ENCODE data around the gene PLCL1. TPM values are rescaled to one million over a fixed set of nuclear protein-coding genes. Genes with fewer than 3 reads are reported as not detected.

PLCL1 gene
- total RNA-seq, 1 experiment from 2014 or later = 0.12 TPM

GRCh38 chr2:197857476-197858107 is 53.2 kb downstream of the PLCL1 start:
- DNase-seq (ENCODE audit: low read depth) = no peak

- no peak for DNase-seq (ENCODE audit: low read depth)
These were observed 54.3 kb downstream of the PLCL1 start for GRCh38 chr2:197858607-197859140.

GRCh38 chr2:197862246-197862955 is 58.0 kb downstream of the PLCL1 start:
- no peak for DNase-seq (ENCODE audit: low read depth)

GRCh38 chr2:197863744-197864143 is 59.4 kb downstream of the PLCL1 start:
- no peak for DNase-seq (ENCODE audit: low read depth)

- no peak for DNase-seq (ENCODE audit: low read depth)
These were observed 62.1 kb downstream of the PLCL1 start for GRCh38 chr2:197866455-197866854.

GRCh38 chr2:197867033-197867432 is 62.6 kb downstream of the PLCL1 start:
- no peak for DNase-seq (ENCODE audit: low read depth)

- DNase-seq (ENCODE audit: low read depth) = no peak
These were observed 63.2 kb downstream of the PLCL1 start for GRCh38 chr2:197867624-197868023.

GRCh38 chr2:197868206-197868605 is 63.8 kb downstream of the PLCL1 start:
- DNase-seq (ENCODE audit: low read depth) = no peak

- DNase-seq (ENCODE audit: low read depth) = no peak
These were observed 64.6 kb downstream of the PLCL1 start for GRCh38 chr2:197869041-197869440.

GRCh38 chr2:197869501-197870111 is 65.2 kb downstream of the PLCL1 start:
- DNase-seq (ENCODE audit: low read depth) = no peak

GRCh38 chr2:197870137-197870536 is 65.7 kb downstream of the PLCL1 start:
- DNase-seq (ENCODE audit: low read depth) = no peak

- no peak for DNase-seq (ENCODE audit: low read depth)
These were observed 67.5 kb downstream of the PLCL1 start for GRCh38 chr2:197871780-197872456.

- DNase-seq (ENCODE audit: low read depth) = peak; percentile 42
These were observed 68.9 kb downstream of the PLCL1 start for GRCh38 chr2:197873293-197873701.

GRCh38 chr2:197875763-197876162 is 71.4 kb downstream of the PLCL1 start:
- DNase-seq (ENCODE audit: low read depth) = no peak

GRCh38 chr2:197876524-197876923 is 72.1 kb downstream of the PLCL1 start:
- no peak for DNase-seq (ENCODE audit: low read depth)

GRCh38 chr2:197877038-197877437 is 72.6 kb downstream of the PLCL1 start:
- no peak for DNase-seq (ENCODE audit: low read depth)

- no peak for DNase-seq (ENCODE audit: low read depth)
These were observed 74.4 kb downstream of the PLCL1 start for GRCh38 chr2:197878792-197879191.

GRCh38 chr2:197879812-197880408 is 75.5 kb downstream of the PLCL1 start:
- no peak for DNase-seq (ENCODE audit: low read depth)

- no peak for DNase-seq (ENCODE audit: low read depth)
These were observed 79.1 kb downstream of the PLCL1 start for GRCh38 chr2:197883354-197884032.

- no peak for DNase-seq (ENCODE audit: low read depth)
These were observed 79.9 kb downstream of the PLCL1 start for GRCh38 chr2:197884252-197884651.

- DNase-seq (ENCODE audit: low read depth) = no peak
These were observed 80.7 kb downstream of the PLCL1 start for GRCh38 chr2:197885126-197885525.

Data from RPMI7951 (cell line).